Amygdala (tissue), 56 donors: ENCODE measurements around the gene MDC1.
"Not testable (repeated sequence)": the region's sequence is repeated elsewhere in the genome, so short reads cannot be mapped to it uniquely, and the experiment has no call there.

ENCODE experiments used
- DNase-seq, 56 donors: peaks; one replicate each; lab custom pipeline; 2025; lab: John Stamatoyannopoulos, UW

Gene MDC1

DNA sequence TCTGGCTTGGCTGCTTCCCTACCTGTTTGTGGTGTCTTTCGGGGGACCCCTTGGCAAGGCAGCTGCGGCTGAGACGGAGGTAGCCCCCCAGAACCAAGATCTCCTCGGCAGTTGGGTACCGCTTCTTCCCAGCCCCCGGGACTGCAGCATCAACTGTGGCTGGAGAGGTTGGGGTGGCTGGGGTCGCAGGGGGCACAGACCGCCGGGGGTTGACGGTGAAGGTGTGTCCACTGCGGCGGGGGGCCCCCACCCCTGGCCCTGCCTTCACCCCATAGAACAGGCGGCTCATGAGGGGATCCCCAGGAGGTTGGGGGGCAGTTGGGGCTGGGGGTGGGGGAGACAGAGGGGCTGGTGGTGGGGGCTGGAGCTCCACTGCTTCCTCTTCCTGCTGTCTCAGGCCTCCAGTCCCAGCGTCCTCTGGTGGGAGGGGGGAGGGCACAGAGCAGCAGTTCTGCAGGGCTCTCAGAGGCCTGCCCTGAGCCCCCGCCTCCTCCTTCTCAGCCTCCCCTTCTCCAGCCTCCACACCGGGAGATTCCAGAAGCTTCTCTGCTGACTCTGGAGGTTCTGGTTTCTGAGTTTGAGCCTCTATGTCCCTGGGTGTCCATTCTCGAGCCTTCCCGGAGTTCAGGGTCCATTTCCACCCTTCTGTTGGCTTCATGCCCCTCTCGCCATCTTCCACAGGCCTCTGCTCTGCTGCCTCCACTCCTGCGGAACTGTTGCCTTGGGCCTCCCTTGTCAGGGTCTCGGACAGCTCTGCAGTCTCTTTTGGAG, 32.5 kb downstream of the MDC1 start:
- DNase-seq, result peak in 20 of 56 donors; percentile 1 to 38 (median 14)

DNA sequence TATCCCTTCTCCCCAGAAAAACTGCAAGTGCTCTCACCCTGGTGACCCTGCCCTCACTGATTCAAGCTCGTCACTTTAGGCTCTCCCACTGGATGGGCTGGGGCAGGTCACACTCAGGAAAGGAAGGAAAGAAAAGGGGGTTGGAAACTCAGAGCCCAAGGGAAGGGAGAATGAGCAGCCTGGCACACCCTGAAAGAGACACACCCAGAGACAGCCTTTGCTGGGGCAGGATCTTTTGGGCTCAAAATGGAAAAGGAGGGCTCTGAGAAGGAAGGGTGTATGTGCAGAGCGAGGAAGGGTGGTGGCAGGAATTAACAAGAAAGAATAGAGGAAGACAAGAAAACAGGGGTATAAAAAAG, 33.1 kb downstream of the MDC1 start:
- no peak for DNase-seq

DNA sequence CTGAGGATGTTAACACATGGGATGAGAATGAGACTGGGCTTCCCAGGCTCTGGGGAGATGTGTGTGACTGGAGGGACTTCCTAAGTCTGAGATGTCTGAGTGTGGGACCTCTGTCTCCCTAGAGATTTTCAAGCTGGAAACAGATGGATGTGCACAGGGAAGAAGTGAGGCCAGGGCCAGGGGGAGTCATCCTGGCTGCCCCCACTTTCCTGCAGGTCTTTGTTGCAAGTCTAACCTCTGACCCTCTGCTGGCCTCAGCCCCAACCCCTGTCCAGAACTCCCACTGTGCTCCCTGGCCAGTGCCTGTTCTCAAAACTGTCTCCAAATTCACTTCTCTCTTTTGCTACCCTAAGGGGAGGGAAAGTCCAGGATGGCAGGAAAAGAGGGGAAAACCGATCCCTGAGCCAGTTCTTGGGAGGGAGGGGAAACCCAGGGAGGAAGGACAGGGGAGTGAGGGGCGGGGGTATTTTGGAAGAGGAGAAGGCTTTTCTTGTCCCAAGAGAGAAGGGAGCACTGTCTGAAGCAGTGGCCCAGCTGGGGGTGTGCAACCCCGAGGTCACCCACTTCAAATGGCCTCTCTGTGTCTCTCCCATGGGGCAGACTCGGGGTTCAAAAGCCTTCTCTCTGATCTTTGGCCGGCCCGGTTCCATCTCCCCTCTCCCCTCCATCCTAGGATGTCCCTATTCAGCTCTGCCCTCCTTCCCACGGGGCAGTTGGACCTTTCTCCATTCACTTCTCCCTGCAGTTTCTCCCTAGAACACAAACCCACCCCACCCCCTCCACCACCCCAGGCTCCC, 33.7 kb downstream of the MDC1 start:
- peak in 5 of 56 donors; percentile 8 to 27 (median 13) for DNase-seq

DNA sequence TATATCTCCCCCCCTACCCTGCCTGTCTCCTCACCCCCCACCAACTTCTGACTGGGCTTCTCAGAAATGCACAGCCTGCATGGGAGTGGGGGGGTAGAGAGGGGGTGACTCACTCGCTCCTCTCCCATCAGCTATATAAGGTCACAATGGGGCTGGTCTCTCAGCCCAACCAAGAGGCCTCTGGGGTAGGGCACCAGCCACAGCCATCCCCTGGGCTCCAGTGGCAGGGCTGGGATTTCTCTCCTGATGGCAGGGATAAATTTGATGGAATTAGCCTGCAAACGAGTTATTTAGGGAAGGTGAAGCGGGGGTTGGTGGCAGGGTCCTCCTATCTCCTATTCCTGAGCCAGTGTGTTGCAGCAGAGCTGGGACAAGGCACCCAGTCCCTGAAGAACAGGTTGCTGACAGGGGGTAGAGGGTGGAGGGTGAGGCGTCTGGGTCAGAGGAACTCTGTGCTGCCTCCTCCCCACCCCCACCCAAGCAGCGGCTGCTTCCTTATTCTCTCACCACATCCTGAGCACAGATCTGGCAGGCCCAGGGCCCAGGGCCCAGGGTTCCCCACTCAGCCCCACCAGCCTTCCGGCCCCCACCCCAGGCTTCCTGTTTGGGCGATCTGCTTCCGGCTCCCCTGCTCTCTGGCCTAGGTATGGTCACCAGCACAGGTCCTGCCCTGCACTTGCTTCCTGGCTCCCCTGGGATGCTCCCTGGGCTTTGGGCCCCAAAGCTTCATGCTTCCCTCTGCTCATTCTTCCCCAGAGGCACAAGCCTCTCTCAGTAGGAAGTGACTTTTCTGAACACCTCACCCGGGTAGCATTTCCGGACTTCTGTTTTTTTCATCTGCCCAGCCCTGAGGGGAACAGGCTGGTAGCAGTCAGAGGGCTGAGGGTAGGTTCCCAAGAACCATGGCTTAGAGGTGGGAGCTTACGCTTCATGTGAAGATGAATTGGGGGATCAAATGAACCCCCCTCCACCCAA, 34.7 kb downstream of the MDC1 start:
- DNase-seq, result peak in 38 of 56 donors; percentile 9 to 68 (median 34)

DNA sequence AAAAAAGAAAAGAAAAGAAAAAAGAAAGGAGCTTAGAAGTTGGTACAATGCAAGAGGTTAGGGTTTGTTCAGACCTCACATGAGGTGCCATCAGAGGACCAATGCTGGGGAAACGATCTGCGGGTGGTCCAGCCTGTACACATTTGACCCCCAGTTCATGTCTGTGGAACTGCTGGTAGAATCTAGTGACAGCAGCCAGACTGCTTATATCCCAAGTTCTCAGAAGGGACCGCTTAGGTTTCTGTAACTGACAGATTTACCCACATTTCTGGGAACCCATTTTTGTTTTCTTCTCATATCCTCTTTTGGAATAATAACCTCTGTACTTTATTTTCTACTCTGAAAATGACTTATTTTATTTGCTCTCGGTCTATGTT, 35.3 kb downstream of the MDC1 start:
- no peak for DNase-seq

DNA sequence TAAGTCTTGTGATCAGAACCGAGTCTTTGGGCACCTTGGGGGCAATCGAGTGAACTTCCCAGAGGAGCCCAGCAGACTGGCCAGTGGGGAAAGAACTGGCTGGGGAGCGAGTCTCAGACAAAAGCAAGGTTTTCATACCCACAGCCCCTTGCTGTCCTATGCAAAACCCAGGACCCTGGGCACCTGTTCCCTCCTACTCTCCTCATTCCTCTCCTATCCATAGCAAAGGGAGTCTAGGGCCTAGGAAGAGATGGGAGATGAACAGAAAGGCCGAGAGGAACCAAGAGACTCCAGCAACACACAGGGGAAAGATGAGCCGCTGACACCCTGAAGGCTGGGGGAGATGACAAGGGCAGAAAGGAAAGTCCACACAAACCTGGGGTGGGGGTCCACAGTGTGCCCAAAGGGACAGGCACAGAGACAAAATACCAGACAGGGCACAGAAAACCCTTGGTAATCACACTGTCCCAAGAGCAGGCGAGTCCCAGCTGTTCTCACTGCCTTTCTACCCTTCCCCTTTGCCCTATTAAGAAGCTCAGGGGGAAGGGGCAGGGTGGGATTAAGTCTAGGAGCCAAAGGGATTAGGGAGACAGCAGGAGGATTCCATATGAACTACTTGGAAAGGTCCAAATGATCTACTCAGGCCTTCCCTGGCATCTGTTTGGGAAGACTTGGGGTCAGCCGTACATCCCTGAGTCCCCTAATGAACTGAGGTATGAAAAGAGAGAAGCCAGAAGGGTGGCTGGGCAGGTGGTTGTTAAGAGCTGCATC, 37.1 kb downstream of the MDC1 start:
- no peak for DNase-seq

DNA sequence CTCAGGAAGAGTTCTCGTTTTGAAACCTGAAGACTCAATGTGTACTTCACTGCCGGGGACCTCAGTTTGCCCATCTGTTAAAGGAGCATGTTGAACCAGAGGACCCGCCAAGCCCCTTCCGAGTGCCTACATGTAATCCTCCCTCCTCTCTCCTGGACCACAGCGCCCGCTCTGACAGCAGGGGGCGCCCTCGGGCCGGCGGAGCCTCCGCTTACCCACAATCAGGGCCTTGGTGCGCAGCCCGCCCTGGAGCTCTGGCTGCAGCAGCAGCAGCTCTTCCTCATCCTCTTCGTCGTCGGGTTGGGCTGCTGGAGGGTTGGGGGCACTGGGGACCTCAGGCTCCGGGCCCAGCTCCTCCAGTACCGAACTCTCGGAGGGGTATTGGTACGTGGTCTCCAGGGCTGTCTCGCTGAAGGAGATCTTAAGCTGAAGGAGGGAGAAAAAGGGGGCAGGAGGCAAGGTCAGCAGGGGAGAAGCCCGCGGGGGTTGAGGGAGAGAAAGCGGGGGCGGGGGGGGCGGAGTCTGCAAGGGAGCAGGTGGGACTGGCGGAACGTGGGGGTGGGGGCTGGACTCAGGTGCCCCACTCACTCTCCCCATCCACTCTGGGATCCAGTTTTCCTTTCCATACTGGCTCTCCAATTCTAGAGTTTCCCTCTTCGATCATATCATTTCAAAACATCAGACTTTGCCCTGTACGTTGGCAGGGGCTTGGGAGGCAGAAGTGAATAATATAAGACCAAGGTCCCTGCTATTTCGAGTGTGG, 37.9 kb downstream of the MDC1 start:
- DNase-seq, result peak in 53 of 56 donors; percentile 6 to 92 (median 64)

DNA sequence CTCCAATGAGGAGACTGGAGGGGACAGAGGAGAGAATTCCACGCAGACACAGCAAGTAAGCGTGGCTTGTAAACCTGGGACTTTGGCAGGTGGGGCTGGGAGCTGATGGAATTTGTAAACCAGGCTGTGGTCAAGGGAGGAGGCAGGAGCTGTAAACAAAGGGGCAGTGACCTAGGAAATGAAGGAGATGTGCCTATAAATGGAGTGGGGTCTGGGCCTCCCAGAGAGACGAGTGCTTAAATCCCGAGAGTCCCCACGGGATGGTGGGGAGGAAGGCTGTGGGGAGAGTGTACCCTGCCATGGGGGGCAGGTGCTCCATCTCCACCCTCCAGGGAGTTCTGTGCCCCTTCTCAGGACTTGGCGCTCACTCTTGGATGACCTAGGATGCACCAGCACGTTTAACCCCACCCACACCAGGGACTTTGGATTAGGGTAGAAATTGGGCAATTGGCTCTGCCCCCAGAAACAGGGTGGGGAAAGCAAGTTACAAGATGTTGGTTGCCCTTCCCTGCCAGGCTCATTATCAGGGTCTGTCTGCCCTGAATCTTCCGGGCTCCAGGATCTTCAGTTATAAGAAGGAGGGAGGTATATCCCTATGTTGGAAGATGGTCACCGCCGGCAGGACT, 40.3 kb downstream of the MDC1 start:
- no peak for DNase-seq

DNA sequence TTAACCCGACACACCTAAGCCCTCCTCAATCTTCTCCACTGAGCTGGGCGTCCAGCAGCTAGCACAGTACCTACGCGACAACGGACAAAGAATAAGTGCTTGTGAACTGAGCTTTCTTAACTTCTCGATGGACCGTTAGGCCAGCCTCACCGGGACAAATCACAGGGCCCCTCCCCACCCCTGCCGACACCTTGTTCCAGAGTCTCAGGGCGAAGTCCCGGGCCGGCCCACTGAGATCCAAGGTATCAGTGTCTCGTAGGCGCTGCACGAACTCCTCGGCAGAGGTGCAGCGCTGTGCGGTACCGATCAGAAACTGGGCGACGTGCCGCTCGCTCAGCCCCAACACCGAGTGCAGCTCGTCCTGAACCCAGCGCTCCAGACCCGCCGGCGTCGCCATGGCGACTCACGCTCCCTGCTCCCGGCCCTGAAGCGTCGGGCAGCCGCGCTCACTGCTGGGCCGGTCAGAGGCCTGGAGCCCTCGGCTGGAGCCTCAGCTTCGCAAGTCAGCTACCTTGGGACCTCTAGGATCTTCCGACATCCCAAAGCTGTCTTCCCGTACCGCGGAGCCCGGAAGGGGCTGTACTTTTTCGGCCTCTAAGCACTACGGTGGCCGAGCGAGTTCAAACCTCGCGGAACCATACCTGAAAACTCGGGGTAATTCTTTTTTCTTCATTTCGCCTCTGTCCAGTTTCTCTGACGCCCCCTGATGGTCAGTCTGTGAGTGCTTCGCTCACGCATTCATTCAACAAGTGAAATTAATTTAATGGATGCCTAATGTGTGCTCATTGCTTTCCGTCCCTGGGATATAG, 44.4 kb downstream of the MDC1 start, which contains the start of gene DHX16:
TSS of gene DHX16 (minus strand) at position 562 of the 809 bp plus-strand sequence. CDS start at position 397, 165 bp downstream.
- peak in 55 of 56 donors; percentile 34 to 95 (median 79) for DNase-seq

DNA sequence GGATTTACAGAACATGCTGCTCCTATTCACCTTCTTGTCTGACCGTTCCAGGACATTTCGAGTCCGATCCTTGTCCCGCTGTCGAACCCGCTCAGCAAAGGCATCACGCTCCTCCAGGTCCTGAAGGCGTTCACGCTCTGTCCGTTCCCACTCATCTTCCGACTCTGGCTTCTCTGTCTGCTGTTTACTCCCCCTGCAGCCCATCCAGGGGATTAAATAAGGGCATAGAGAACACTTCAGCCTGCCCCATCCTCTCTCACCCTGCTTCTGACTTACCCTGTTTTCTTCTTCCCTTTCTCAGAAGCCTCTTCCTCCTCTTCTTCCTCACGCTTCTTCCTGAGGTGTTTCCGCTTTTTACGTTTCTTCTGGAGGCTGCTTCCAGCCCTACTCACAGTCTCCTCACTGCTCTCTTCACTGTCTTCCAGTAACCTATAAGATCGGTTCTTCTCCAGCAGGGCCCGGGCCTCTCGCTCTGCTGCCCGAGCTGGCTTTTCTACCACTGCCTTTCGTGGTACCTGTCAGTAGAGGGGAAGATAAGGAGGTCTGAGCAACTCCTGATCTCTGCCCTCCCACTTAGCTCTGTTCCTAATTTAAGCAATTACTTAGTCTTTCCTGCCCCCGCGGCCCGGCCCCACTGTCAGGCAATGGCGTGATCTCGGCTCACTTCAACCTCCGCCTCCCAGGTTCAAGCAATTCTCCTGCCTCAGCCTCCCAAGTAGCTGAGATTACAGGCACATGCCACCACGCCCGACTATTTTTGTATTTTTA, 46.1 kb downstream of the MDC1 start:
- no peak for DNase-seq

DNA sequence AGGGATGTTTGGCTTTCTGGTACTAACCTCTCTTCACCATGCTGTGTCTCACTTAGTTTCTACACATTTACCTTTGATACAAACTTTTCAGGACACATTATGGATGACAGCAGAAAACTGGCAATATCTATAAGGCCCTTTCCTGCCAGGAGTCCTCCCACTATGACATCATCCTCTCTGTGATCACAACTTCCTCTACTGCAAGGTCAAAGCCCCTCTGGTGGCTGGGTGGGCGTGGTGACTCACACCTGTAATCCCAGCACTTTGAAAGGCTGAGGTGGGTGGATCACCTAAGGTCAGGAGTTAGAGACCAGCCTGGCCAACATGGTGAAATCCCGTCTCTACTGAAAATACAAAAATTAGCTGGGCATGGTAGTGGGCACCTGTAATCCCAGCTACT, 50.8 kb downstream of the MDC1 start:
- DNase-seq, result not testable (repeated sequence)

DNA sequence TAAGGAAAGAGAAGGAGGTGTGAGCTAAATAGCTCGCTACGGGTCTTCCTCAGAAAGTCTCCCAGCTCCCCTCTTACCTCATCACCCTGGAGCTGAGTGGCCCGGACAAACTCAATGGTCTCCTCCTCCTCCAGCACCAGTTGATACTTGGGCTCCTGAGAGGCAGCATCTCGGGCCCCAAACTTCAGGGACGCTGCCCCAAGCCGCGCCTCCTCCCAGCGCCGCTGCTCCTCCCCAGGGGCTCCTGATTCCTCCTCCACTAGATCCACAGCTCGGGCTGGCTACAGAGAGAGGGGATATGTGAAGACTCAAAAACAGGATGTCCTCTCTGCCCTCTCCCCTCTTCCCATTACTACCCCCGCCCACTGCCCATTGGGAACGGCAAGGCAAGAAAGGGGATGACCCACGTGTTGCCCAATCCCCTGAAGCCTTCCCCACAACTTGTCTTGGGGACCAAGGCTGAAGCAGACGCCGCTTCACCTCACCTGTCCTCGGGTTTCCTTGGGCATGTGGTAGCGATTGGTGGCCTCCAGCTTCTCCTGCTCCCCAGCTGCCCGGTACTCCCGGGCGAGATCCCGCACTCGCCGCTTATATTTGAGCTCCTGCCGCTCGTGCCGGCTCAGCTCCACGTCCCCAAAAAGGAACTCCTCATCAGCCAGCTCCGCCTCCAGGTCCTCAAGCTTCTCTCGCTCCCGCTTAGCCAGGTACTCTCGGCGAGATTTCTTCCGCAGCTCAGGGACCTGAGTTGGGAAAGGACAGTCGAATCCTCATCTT, 51.9 kb downstream of the MDC1 start:
- no peak for DNase-seq

DNA sequence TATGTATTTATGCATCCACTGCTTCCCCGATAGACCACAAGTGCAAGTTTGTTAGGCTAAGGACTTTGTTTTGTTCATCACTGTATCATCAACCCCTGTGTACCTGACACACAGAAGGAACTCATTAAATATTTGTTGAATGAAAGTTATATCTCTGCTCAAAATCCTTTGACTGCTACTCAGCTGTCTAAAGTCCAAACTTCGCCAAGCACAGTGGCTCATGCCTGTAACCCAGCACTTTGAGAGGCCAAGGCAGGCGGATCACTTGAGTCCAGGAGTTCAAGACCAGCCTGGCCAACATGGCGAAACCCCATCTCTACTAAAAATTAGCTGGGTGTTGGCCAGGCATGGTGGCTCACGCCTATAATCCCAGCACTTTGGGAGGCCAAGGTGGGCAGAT, 59.2 kb downstream of the MDC1 start:
- not testable (repeated sequence) for DNase-seq

DNA sequence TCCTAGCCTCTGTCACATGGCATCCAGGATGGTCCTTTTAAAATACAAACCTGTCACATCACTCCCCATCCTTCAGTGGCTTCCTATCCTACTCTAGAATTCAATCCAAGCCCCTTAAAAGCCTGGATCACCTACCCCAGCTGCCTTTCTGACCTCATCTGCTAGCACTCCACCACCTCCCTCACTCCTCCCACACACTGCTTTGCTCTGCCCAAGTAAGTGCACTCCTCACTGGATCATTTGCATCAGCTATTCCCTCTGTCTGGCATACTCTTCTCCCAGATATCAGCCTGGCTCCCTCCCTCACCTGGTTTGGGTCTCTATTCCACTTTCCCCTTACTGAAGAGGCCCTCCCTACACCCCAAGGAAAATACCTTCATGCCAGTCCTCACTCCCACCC, 59.6 kb downstream of the MDC1 start:
- DNase-seq, result no peak

DNA sequence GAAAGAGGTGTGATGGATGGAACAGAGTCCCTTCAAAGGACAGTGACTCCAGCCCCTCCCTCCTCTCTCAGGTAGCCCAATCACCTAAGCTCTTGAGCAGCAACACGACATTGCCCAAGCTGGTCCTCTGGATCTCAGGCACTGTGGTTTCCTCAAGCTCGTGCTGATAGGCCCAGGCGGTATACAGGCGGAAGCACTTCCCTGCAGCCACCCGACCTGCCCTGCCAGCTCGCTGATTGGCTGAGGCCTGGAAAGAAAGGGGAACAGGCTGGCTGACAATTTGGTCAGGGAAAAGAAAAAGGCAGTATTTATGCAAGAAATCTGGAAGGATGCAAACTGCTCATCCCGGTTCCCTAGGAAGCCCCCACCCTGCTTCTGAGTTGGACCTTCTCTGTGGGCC, 60.6 kb downstream of the MDC1 start:
- DNase-seq, result peak in 4 of 56 donors; percentile 4 to 14 (median 9)

DNA sequence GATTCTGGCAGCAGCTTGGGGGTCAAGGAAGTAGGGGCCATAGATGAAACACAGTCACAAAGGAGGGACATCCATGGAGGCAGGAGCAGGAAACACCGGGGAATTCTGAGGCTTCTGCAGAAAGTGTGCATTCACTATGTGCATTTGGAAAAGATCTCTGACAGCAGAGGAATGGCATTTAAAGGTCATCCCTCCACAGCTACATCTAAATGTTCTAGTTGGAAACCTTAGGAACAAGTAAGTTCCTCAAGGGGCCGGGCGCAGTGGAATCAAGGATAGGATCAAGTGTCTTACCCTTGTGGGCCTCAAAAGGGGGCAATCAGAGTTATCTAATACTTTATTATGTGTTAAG, 61.4 kb downstream of the MDC1 start:
- no peak for DNase-seq
